PC-9 (cell line): ENCODE data around the gene SMOC2. TPM values are rescaled to one million over a fixed set of nuclear protein-coding genes. Genes with fewer than 3 reads are reported as not detected.

Experiments used
- BruUV-seq: library from RNA; stranded (reverse); fragments of 400-500 nt; replicated peaks from 2 replicates; lab custom pipeline; 2021; lab: Mats Ljungman, UMichigan
- CTCF ChIA-PET: fragments of 300-600 bp; sonication (Branson Sonifier 250); formaldehyde crosslinking; loops from one replicate; lab custom pipeline; 2022; ENCODE audit warnings: antibody characterized with exemption; lab: Charles Lee
- POLR2A ChIA-PET: fragments of 300-600 bp; sonication (Branson Sonifier 250); formaldehyde crosslinking; loops from one replicate; lab custom pipeline; 2022; ENCODE audit warnings: antibody characterized with exemption; ENCODE audit not compliant: unreplicated experiment; lab: Charles Lee
- DNase-seq, 2 experiments: peaks; one replicate each; pipeline versions ENCODE4 v3.0.0 to v3.0.0-alpha.2; 2015 to 2022; ENCODE audit warnings: mixed read lengths in 1 of 2
- H2AFZ ChIP-seq: fragments of 200-600 bp; sonication (generic); 2 replicates; pipeline ENCODE4 v1.8.1; 2017; ENCODE audit warnings: antibody characterized with exemption
- H3F3A ChIP-seq: fragments of 200-600 bp; sonication (generic); 2 replicates; pipeline ENCODE4 v1.8.1; 2017; ENCODE audit warnings: antibody characterized with exemption, mild to moderate bottlenecking, low read depth; ENCODE audit not compliant: insufficient read depth
- H3K27ac ChIP-seq: fragments of 200-600 bp; sonication (generic); 2 replicates; pipeline ENCODE4 v1.6.1; 2016; ENCODE audit warnings: mixed run types
- H3K27me3 ChIP-seq: fragments of 200-600 bp; sonication (generic); 2 replicates; pipeline ENCODE4 v1.6.1; 2016; ENCODE audit warnings: low read depth, mixed run types; ENCODE audit not compliant: insufficient read depth
- H3K36me3 ChIP-seq: fragments of 200-600 bp; sonication (generic); 2 replicates; pipeline ENCODE4 v1.6.1; 2016; ENCODE audit warnings: low read depth, mixed run types
- H3K4me1 ChIP-seq: fragments of 200-600 bp; sonication (generic); replicated peaks from 2 replicates; pipeline ENCODE4 v1.6.1; 2016; ENCODE audit warnings: mixed run types; ENCODE audit not compliant: insufficient read depth
- H3K4me2 ChIP-seq: fragments of 200-600 bp; sonication (generic); 2 replicates; pipeline ENCODE4 v1.6.1; 2017; ENCODE audit warnings: mixed run types
- H3K4me3 ChIP-seq: fragments of 200-600 bp; sonication (generic); 2 replicates; pipeline ENCODE4 v1.6.1; 2016; ENCODE audit warnings: mixed run types
- H3K79me2 ChIP-seq: fragments of 200-600 bp; sonication (generic); 2 replicates; pipeline ENCODE4 v1.6.1; 2017; ENCODE audit warnings: low read depth, mixed run types
- H3K9me2 ChIP-seq: fragments of 200-600 bp; sonication (generic); 2 replicates; pipeline ENCODE4 v1.8.1; 2017; ENCODE audit warnings: mild to moderate bottlenecking; ENCODE audit not compliant: insufficient read depth
- H3K9me3 ChIP-seq: fragments of 200-600 bp; sonication (generic); 2 replicates; pipeline ENCODE4 v1.8.1; 2016; ENCODE audit warnings: low read depth; ENCODE audit not compliant: insufficient read depth
- H4K20me1 ChIP-seq: fragments of 200-600 bp; sonication (generic); 2 replicates; pipeline ENCODE4 v1.8.1; 2017; ENCODE audit not compliant: insufficient read depth
- EZH2 ChIP-seq: fragments of 200-600 bp; sonication (generic); IDR thresholded peaks from 2 replicates; pipeline ENCODE4 v1.8.0; 2017; ENCODE audit warnings: antibody characterized with exemption, low read depth
- intact Hi-C: fragments of 100-400 bp; cut with micrococcal nuclease; formaldehyde crosslinking; loops from one replicate; pipeline ENCODE4 v1.10.0; 2022; ENCODE audit not compliant: unreplicated experiment
- total RNA-seq: library from RNA; stranded (reverse); gene quantifications from 2 replicates; pipeline ENCODE4 v1.2.3, GENCODE V29; 2021
- TF ChIP-seq, protein P1 (sequence below): fragments of 200-600 bp; sonication (generic); conservative IDR thresholded peaks from 2 replicates; pipeline ENCODE4 v1.6.1; 2017; ENCODE audit warnings: mixed run types, antibody characterized with exemption, mild to moderate bottlenecking, moderate library complexity

The SMOC2 gene
- total RNA-seq, 1 experiment from 2014 or later, result not detected

DNA sequence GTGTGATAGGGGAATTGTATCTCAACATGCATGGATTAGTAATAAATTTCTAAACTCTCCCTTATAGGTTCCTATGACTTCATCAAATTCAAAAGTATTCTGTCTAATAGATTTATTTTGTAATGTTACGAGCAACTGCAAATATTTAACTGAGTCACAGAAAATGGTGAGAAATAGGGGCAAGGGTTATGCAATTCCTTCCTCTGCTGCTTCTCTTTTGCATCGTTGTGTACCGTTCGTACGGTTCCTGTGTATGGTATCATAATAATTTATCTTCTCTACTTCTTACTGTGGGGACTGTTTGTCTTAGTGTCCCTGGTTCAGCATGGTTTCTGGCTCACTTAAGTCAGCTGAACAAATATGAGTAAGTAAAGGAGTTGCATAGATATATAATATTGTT is 44.8 kb downstream of the SMOC2 start:
- TF ChIP-seq, protein P1, sequence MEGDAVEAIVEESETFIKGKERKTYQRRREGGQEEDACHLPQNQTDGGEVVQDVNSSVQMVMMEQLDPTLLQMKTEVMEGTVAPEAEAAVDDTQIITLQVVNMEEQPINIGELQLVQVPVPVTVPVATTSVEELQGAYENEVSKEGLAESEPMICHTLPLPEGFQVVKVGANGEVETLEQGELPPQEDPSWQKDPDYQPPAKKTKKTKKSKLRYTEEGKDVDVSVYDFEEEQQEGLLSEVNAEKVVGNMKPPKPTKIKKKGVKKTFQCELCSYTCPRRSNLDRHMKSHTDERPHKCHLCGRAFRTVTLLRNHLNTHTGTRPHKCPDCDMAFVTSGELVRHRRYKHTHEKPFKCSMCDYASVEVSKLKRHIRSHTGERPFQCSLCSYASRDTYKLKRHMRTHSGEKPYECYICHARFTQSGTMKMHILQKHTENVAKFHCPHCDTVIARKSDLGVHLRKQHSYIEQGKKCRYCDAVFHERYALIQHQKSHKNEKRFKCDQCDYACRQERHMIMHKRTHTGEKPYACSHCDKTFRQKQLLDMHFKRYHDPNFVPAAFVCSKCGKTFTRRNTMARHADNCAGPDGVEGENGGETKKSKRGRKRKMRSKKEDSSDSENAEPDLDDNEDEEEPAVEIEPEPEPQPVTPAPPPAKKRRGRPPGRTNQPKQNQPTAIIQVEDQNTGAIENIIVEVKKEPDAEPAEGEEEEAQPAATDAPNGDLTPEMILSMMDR, result no peak
- TF ChIP-seq EZH2, result no peak
- BruUV-seq, result no TSS peak
- POLR2A ChIA-PET, result no interaction called here

DNA sequence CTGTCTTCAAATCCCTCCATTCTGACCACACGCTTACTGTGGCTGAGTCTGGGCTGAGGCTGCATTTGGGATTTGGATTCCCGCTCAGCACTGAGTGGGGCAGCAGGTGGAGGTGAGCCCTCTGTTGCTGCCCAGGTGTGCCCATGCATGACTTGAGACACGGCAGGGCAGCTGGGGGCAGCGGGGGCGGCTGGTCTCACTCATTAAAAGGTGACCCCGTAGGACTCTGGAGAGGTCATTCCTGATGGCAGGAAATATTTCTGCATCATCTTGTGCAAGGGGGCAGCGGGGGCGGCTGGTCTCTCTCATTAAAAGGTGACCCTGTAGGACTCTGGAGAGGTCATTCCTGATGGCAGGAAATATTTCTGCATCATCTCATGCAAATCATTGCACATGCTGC is 49.8 kb downstream of the SMOC2 start:
- Histone ChIP-seq H3K79me2 (no peaks in the 10 kb centered on the region), H3F3A (no peaks in the 10 kb centered on the region), H3K9me2 (no peaks in the 10 kb centered on the region), H3K27ac (no peak overlapping the region), H4K20me1 (no peaks in the 10 kb centered on the region), H3K36me3 (no peaks in the 10 kb centered on the region), H3K27me3 (peaks cover 100% of the 10 kb centered on the region), H3K9me3 (no peaks in the 10 kb centered on the region), H3K4me2 (no peak overlapping the region), H3K4me3 (no peak overlapping the region), H3K4me1 (no peaks in the 10 kb centered on the region), H2AFZ (no peak overlapping the region)
- TF ChIP-seq, protein P1, result no peak
- no peak for TF ChIP-seq EZH2
- intact Hi-C loops, result no loop called here
- CTCF ChIA-PET, result no interaction called here
- POLR2A ChIA-PET, result no interaction called here
- BruUV-seq, result no TSS peak
- DNase-seq, result no peak

More for the DNA sequence above, 44.8 kb downstream of the SMOC2 start:
- peaks cover 89% of the 10 kb centered on the region for H3K27me3 ChIP-seq
- no peak overlapping the region for H2AFZ ChIP-seq
- no peaks in the 10 kb centered on the region for H3K36me3 ChIP-seq
- no peaks in the 10 kb centered on the region; the same call in 1 of the 2 replicates for H3K9me2 ChIP-seq
- intact Hi-C loops, result no loop called here
- no peaks in the 10 kb centered on the region for H4K20me1 ChIP-seq
- H3K9me3 ChIP-seq, result no peaks in the 10 kb centered on the region
- H3K4me2 ChIP-seq, result no peak overlapping the region
- CTCF ChIA-PET, result no interaction called here
- no peak overlapping the region for H3K4me3 ChIP-seq
- no peaks in the 10 kb centered on the region for H3F3A ChIP-seq
- H3K4me1 ChIP-seq, result no peaks in the 10 kb centered on the region
- no peaks in the 10 kb centered on the region for H3K79me2 ChIP-seq
- DNase-seq, result no peak
- no peak overlapping the region for H3K27ac ChIP-seq

DNA sequence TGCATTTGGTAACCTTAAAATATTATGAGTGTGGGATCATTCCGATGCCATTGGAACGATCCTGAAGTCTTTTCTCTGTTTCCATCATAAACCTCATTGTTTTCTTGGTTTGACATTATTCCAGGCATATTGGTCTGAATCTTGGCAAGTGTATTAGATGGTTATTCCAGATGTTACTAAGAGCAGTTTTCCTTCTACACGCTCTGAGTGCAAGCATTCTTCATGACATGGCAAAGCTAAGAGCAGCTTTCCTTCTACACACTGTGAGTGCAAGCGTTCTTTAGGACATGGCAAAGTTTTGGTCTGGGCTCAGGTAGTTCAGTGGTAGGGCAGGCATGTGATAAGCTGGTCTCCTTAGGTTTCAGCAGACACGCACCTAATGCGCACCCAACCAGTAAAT is 53.0 kb downstream of the SMOC2 start:
- no peaks in the 10 kb centered on the region for H3K9me2 ChIP-seq
- ChIA-PET POLR2A (no interaction called here), CTCF (no interaction called here)
- no peaks in the 10 kb centered on the region for H3F3A ChIP-seq
- no peak overlapping the region for H2AFZ ChIP-seq
- no peaks in the 10 kb centered on the region for H3K4me1 ChIP-seq
- H3K4me2 ChIP-seq, result no peak overlapping the region
- H4K20me1 ChIP-seq, result no peaks in the 10 kb centered on the region
- no peak for DNase-seq
- no peaks in the 10 kb centered on the region for H3K9me3 ChIP-seq
- H3K36me3 ChIP-seq, result no peaks in the 10 kb centered on the region
- TF ChIP-seq EZH2, result no peak
- TF ChIP-seq, protein P1, result no peak
- no peaks in the 10 kb centered on the region for H3K79me2 ChIP-seq
- BruUV-seq, result no TSS peak
- no peak overlapping the region for H3K27ac ChIP-seq
- peaks cover 96% of the 10 kb centered on the region for H3K27me3 ChIP-seq
- H3K4me3 ChIP-seq, result no peak overlapping the region
- intact Hi-C loops, result no loop called here
